GOT3 (cell line): ENCODE results near the gene FBH1.

ENCODE experiments used
- DNase-seq: peaks from one replicate; lab custom pipeline; 2025; ENCODE audit warnings: mixed read lengths; lab: John Stamatoyannopoulos, UW

The FBH1 gene

GRCh38 chr10:5981529-5981928, 91.5 kb downstream of the FBH1 start:
- no peak for DNase-seq

- DNase-seq, result no peak
Observed at GRCh38 chr10:5983774-5984173, 93.7 kb downstream of the FBH1 start.

- DNase-seq, result no peak
Observed at GRCh38 chr10:5985029-5985428, 95.0 kb downstream of the FBH1 start.
